Measurements from ENCODE around the gene EEPD1.
"Not testable (repeated sequence)": the region's sequence is repeated elsewhere in the genome, so short reads cannot be mapped to it uniquely, and the experiment has no call there.

Gene EEPD1

GRCh38 chr7:36129048-36129534, 24.0 kb upstream of the EEPD1 start:
- DNase-seq: peak; percentile 92

- DNase-seq: no peak
These were observed 22.7 kb upstream of the EEPD1 start for GRCh38 chr7:36130236-36130945.

GRCh38 chr7:36131026-36131425, 22.0 kb upstream of the EEPD1 start:
- no peak for DNase-seq

GRCh38 chr7:36131499-36131898, 21.6 kb upstream of the EEPD1 start:
- DNase-seq: no peak

- peak; percentile 21 for DNase-seq
These were observed 21.0 kb upstream of the EEPD1 start for GRCh38 chr7:36132012-36132411.

- DNase-seq: no peak
These were observed 17.4 kb upstream of the EEPD1 start for GRCh38 chr7:36135700-36136099.

- DNase-seq: no peak
These were observed 15.8 kb upstream of the EEPD1 start for GRCh38 chr7:36137258-36137657.

- DNase-seq: no peak
These were observed 15.3 kb upstream of the EEPD1 start for GRCh38 chr7:36137754-36138153.

- peak; percentile 44 for DNase-seq
These were observed 14.8 kb upstream of the EEPD1 start for GRCh38 chr7:36138209-36138608.

GRCh38 chr7:36141351-36141750, 11.7 kb upstream of the EEPD1 start:
- DNase-seq: no peak

- DNase-seq: no peak
These were observed 11.2 kb upstream of the EEPD1 start for GRCh38 chr7:36141850-36142249.

GRCh38 chr7:36144189-36144588, 8.9 kb upstream of the EEPD1 start:
- no peak for DNase-seq

- no peak for DNase-seq
These were observed 7.4 kb upstream of the EEPD1 start for GRCh38 chr7:36145686-36146085.

- no peak for DNase-seq
These were observed 5.7 kb upstream of the EEPD1 start for GRCh38 chr7:36147361-36147760.

- no peak for DNase-seq
These were observed 4.5 kb upstream of the EEPD1 start for GRCh38 chr7:36148422-36149065.

- DNase-seq: not testable (repeated sequence)
These were observed 3.8 kb upstream of the EEPD1 start for GRCh38 chr7:36149240-36149639.

GRCh38 chr7:36149694-36150452, 3.2 kb upstream of the EEPD1 start:
- DNase-seq: no peak

- DNase-seq: no peak
These were observed 916 bp upstream of the EEPD1 start for GRCh38 chr7:36151921-36152755.

- DNase-seq: peak; percentile 17
These were observed 580 bp downstream of the EEPD1 start for GRCh38 chr7:36153571-36154097.

GRCh38 chr7:36154255-36155212, 1.5 kb downstream of the EEPD1 start:
- DNase-seq: no peak

GRCh38 chr7:36155811-36156361, 2.8 kb downstream of the EEPD1 start:
- no peak for DNase-seq

Data from NCI-H2171 treated with DMSO at 0.1 percent for 48 hours (cell line).